Adrenal gland (tissue), 12 donors: ENCODE results near the gene NPSR1. TPM values are rescaled to one million over a fixed set of nuclear protein-coding genes. Genes with fewer than 3 reads are reported as not detected.
"Not testable (repeated sequence)": the region's sequence is repeated elsewhere in the genome, so short reads cannot be mapped to it uniquely, and the experiment has no call there.

ENCODE experiments used
- DNase-seq, 7 donors: peaks; one replicate each; pipeline ENCODE4 v3.0.0-alpha.2; 2019 to 2020
- H3K27ac ChIP-seq, 5 donors: fragments of 200-600 bp; sonication (generic) in 4 of 5; 1 replicate in 3 of 5; 2 replicates in 2 of 5; pipeline versions ENCODE4 v1.5.1 to v1.8.0; 2016 to 2020; ENCODE audit warnings: mild to moderate bottlenecking in 1 of 5
- H3K27me3 ChIP-seq: fragments of 200-600 bp; 2 replicates; pipeline ENCODE4 v1.8.0; 2021
- H3K36me3 ChIP-seq, 2 donors: fragments of 200-600 bp; replicated peaks in 1 of 2; 1 replicate in 1 of 2; 2 replicates in 1 of 2; pipeline versions ENCODE4 v1.5.1 to v1.8.0; 2018 to 2022
- H3K4me1 ChIP-seq, 2 donors: fragments of 200-600 bp; replicated peaks in 1 of 2; 1 replicate in 1 of 2; 2 replicates in 1 of 2; pipeline versions ENCODE4 v1.5.1 to v1.8.0; 2018 to 2021
- H3K4me3 ChIP-seq, 4 donors: fragments of 200-600 bp; sonication (generic) in 3 of 4; one replicate each; pipeline ENCODE4 v1.5.1; 2016 to 2018
- H3K9me3 ChIP-seq, 3 donors: fragments of 200-600 bp; sonication (generic) in 1 of 3; replicated peaks in 1 of 3; 1 replicate in 2 of 3; 2 replicates in 1 of 3; pipeline versions ENCODE4 v1.5.1 to v1.8.0; 2016 to 2021
- CTCF ChIP-seq, 6 experiments: fragments of 450-650 bp in 4 of 6; fragments of 200-600 bp in 2 of 6; sonication (generic) in 1 of 6; IDR thresholded peaks; 1 replicate in 5 of 6; 2 replicates in 1 of 6; pipeline versions ENCODE4 v1.5.1 to v1.8.0; 2016 to 2021; ENCODE audit warnings: antibody characterized with exemption in 6 of 6, mild to moderate bottlenecking in 2 of 6, moderate library complexity in 1 of 6
- POLR2A ChIP-seq, 2 donors: fragments of 450-650 bp; IDR thresholded peaks; one replicate each; pipeline ENCODE4 v1.6.1; 2017; ENCODE audit warnings: antibody characterized with exemption in 2 of 2, mild to moderate bottlenecking in 2 of 2, moderate library complexity in 1 of 2
- WGBS, 4 donors: extraction: QIAGEN DNeasy Blood & Tissue Kit in 2 of 4; methylation state at CpG; one replicate each; pipeline versions ENCODE4 v1.1.5 to v1.1.7; 2013 to 2017; 5-methylcytosine and 5-hydroxymethylcytosine counted together
- intact Hi-C, 2 donors: fragments of 100-400 bp; cut with DNase I; formaldehyde crosslinking; loops; one replicate each; pipeline versions ENCODE4 v1.14.1 to v1.15.0; 2022 to 2023
- polyA plus RNA-seq, 3 donors: library from polyadenylated mRNA; stranded (reverse); fragments of 200-250 nt in 2 of 3; fragments of 350-450 nt in 1 of 3; fragmentation: Illumina TruSeq in 1 of 3; extraction: RNeasy Lipid Tissue Mini Kit (QIAGEN cat#74804) in 1 of 3; gene quantifications; one replicate each; pipeline ENCODE4 v1.2.3, GENCODE V29; 2013 to 2014
- total RNA-seq, 9 donors: library from RNA; depleted of rRNA in 4 of 9; stranded (reverse); fragments of >200 nt in 4 of 9; fragments of 120-200 nt in 1 of 9; fragmentation: NEBNext Ultra II Directional in 1 of 9; extraction: Animal tissue kit (Norgen Biotek cat#: 25700) in 1 of 9; gene quantifications; one replicate each; pipeline versions ENCODE4 v1.1.0 to v1.2.4, GENCODE V29; 2013 to 2023
- donor health status: healthy with polysubstance abuse.
- donor health status: Bipolar disorder and iron deficiency.
- donor health status: DM: yes; HTN: yes; CAD: no.
- donor health status: DM: no; HTN: no; CAD: no.
- donor health status: DM: no; HTN: no; CAD: no.
- donor health status: DM: yes; HTN: yes; CAD: no.

NPSR1 gene
- total and polyA plus RNA-seq, 12 donors, result not detected

- Histone ChIP-seq H3K4me3 (no peak overlapping the region), H3K27ac (no peak overlapping the region), H3K36me3 (no peaks in the 10 kb centered on the region), H3K4me1 (no peaks in the 10 kb centered on the region), H3K27me3 (no peaks in the 10 kb centered on the region), H3K9me3 (no peaks in the 10 kb centered on the region)
- intact Hi-C loops, result no loop called here
- DNase-seq, result no peak
- TF ChIP-seq POLR2A (IDR thresholded peaks at IDR 0.05), result no peak
- TF ChIP-seq CTCF (IDR thresholded peaks at IDR 0.05), result no peak
- WGBS, 4 donors, result 77 to 85% (median 82%) methylated on average over 6 of the region's 6 CpGs
Observed at GRCh38 chr7:34869057-34869456, 211.0 kb downstream of the NPSR1 start.

- DNase-seq, H3K9me3 ChIP-seq, H3K4me3 ChIP-seq, H3K27ac ChIP-seq, H3K4me1 ChIP-seq, H3K36me3 ChIP-seq, H3K27me3 ChIP-seq, intact Hi-C loops: not testable (repeated sequence)
- WGBS, 4 donors, result 80 to 92% (median 87%) methylated on average over 2 of the region's 2 CpGs
Observed at GRCh38 chr7:34870041-34870440, 212.0 kb downstream of the NPSR1 start.

GRCh38 chr7:34874329-34874728 is 216.3 kb downstream of the NPSR1 start:
- 89 to 94% (median 92%) methylated on average over 4 of the region's 4 CpGs for WGBS, 4 donors
- H3K4me1 ChIP-seq, intact Hi-C loops, H3K27ac ChIP-seq, DNase-seq, H3K27me3 ChIP-seq, H3K36me3 ChIP-seq, H3K9me3 ChIP-seq, H3K4me3 ChIP-seq: not testable (repeated sequence)

- TF ChIP-seq CTCF (IDR thresholded peaks at IDR 0.05) (no peak), POLR2A (IDR thresholded peaks at IDR 0.05) (no peak)
- H3K4me1 ChIP-seq, result no peaks in the 10 kb centered on the region
- no peak for DNase-seq
- WGBS, 4 donors, result 80 to 88% (median 83%) methylated on average over 2 to 5 of the region's 5 CpGs
- H3K27ac ChIP-seq, result no peak overlapping the region
- no peaks in the 10 kb centered on the region for H3K9me3 ChIP-seq
- intact Hi-C loops, result no loop called here
- H3K4me3 ChIP-seq, result no peak overlapping the region
- H3K36me3 ChIP-seq, result no peaks in the 10 kb centered on the region
- no peaks in the 10 kb centered on the region for H3K27me3 ChIP-seq
Observed at GRCh38 chr7:34875481-34875880, 217.5 kb downstream of the NPSR1 start.

- DNase-seq, H3K36me3 ChIP-seq, H3K4me3 ChIP-seq, H3K27me3 ChIP-seq, intact Hi-C loops, H3K4me1 ChIP-seq, H3K27ac ChIP-seq, H3K9me3 ChIP-seq: not testable (repeated sequence)
- 62 to 80% (median 68%) methylated on average over 7 to 8 of the region's 8 CpGs for WGBS, 4 donors
Observed at GRCh38 chr7:34878944-34879735, 221.1 kb downstream of the NPSR1 start.

- Histone ChIP-seq H3K4me1 (no peaks in the 10 kb centered on the region), H3K36me3 (no peaks in the 10 kb centered on the region), H3K27me3 (no peaks in the 10 kb centered on the region), H3K4me3 (no peak overlapping the region), H3K27ac (no peak overlapping the region), H3K9me3 (peaks cover 0 to 7% (median 0%) of the 10 kb centered on the region in 3 donors)
- WGBS, 4 donors, result 69 to 81% (median 74%) methylated on average over 2 of the region's 2 CpGs
- DNase-seq, result no peak
- intact Hi-C loops, result no loop called here
- TF ChIP-seq CTCF (IDR thresholded peaks at IDR 0.05) (no peak), POLR2A (IDR thresholded peaks at IDR 0.05) (no peak)
Observed at GRCh38 chr7:34879871-34880270, 221.9 kb downstream of the NPSR1 start.

GRCh38 chr7:34883855-34884254 is 225.8 kb downstream of the NPSR1 start:
- H3K27ac ChIP-seq, H3K9me3 ChIP-seq, H3K4me3 ChIP-seq, intact Hi-C loops, H3K36me3 ChIP-seq, H3K4me1 ChIP-seq, DNase-seq, H3K27me3 ChIP-seq: not testable (repeated sequence)
- 92 to 96% (median 94%) methylated on average over 1 of the region's 1 CpG for WGBS, 4 donors
